Measurements from ENCODE around the gene AP2S1. TPM values are rescaled to one million over a fixed set of nuclear protein-coding genes. Genes with fewer than 3 reads are reported as not detected.

Gene AP2S1
- total and polyA plus RNA-seq, 2 donors (not counting 3 experiments of a cell fraction or from before 2014, with no cell fraction given), result 313 to 376 TPM

- dilution Hi-C loops (cut with MboI; ENCODE audit: extremely low pct_ligation_motif_present, low sequenced_read_pairs), result no loop called here
- Histone ChIP-seq H3K27me3 (ENCODE audit: control insufficient read depth in 2 of 2, insufficient read depth in 2 of 2, low read length in 2 of 2) (peaks cover 0 to 2% of the 10 kb centered on the region in 2 experiments), H3K4me3 (replicated peaks in 1 of 3; ENCODE audit: insufficient read depth in 1 of 3, low read depth in 1 of 3, low read length in 3 of 3) (no peak overlapping the region), H3K36me3 (ENCODE audit: control insufficient read depth in 2 of 2, extremely low read depth in 1 of 2, insufficient read depth in 2 of 2, low read length in 2 of 2) (no peaks in the 10 kb centered on the region), H3K4me1 (ENCODE audit: control insufficient read depth, extremely low read depth, insufficient read depth, low read length) (no peaks in the 10 kb centered on the region), H3K9me3 (replicated peaks; ENCODE audit: control insufficient read depth, insufficient read depth, low read length) (no peaks in the 10 kb centered on the region), H3K4me2 (ENCODE audit: insufficient read depth, low read length) (no peak overlapping the region), H3K9ac (replicated peaks; ENCODE audit: extremely low read depth, insufficient read depth, low read length) (no peak overlapping the region), H3K27ac (ENCODE audit: insufficient read depth, low read depth, low read length) (no peak overlapping the region), H2AFZ (ENCODE audit: low read depth, low read length) (no peak overlapping the region), H3K79me2 (ENCODE audit: control insufficient read depth, insufficient read depth, low read length) (no peaks in the 10 kb centered on the region), H4K20me1 (replicated peaks; ENCODE audit: control insufficient read depth, extremely low read depth, insufficient read depth, low read length) (no peaks in the 10 kb centered on the region), H3K9me1 (replicated peaks; ENCODE audit: control insufficient read depth, extremely low read depth, insufficient read depth, low read length) (no peaks in the 10 kb centered on the region)
- DNase-seq (ENCODE audit: low read depth, low spot score), result no peak
- ChIA-PET POLR2A (interaction anchor here (1.1 kb wide), 1 partner anchor 9 kb away, joined by 3 read pairs; the partner anchor contains the start of gene SLC1A5), CTCF (interaction anchor here (0.6 to 0.8 kb wide), 2 partner anchors 31 to 193 kb away, joined by 3 read pairs; no protein-coding TSS in a partner anchor)
- TF ChIP-seq FOS (IDR thresholded peaks at IDR 0.05; ENCODE audit: borderline replicate concordance, insufficient read depth, low read length), result no peak
- TF ChIP-seq POLR2A (IDR thresholded peaks at IDR 0.05; ENCODE audit: low read depth, low read length), result no peak
- no peak for TF ChIP-seq GATA2 (IDR thresholded peaks at IDR 0.05; ENCODE audit: insufficient read depth, insufficient read length, low read depth, low read length)
- TF ChIP-seq JUN (IDR thresholded peaks at IDR 0.05; ENCODE audit: borderline replicate concordance, insufficient read depth, insufficient read length, low read depth), result no peak
- TF ChIP-seq POLR2AphosphoS5 (IDR thresholded peaks at IDR 0.05; ENCODE audit: insufficient read depth, low read depth, low read length), result no peak
- TF ChIP-seq MYC (IDR thresholded peaks at IDR 0.05; ENCODE audit: low read depth, low read length), result no peak
- no peak for TF ChIP-seq EZH2 (IDR thresholded peaks at IDR 0.05; ENCODE audit: borderline replicate concordance, low read depth, low read length, severe bottlenecking)
- no peak for TF ChIP-seq MAX (IDR thresholded peaks at IDR 0.05; ENCODE audit: insufficient read depth, insufficient read length)
- no peak for TF ChIP-seq CTCF (IDR thresholded peaks at IDR 0.05; ENCODE audit: extremely low read depth in 1 of 2, insufficient read depth in 1 of 2, low read depth in 1 of 2, low read length in 2 of 2)
- BruUV-seq (replicated peaks), result no TSS peak
- no peak for FAIRE-seq
- intact Hi-C loops (cut with micrococcal nuclease), result no loop called here
These were observed 52.8 kb downstream of the AP2S1 start for GRCh38 chr19:46797881-46798280.

Data from endothelial cell of umbilical vein (primary cell).